Epithelial cell of esophagus (primary cell): ENCODE data around the gene FAM240B.

Experiments
- DNase-seq: peaks from one replicate; pipeline ENCODE4 v3.0.0; 2010; ENCODE audit warnings: low read depth
- H3K4me3 ChIP-seq: 2 replicates; pipeline ENCODE4 v1.5.1; 2011; ENCODE audit warnings: mild to moderate bottlenecking, low read length, control low read depth
- CTCF ChIP-seq: IDR thresholded peaks from 2 replicates; pipeline ENCODE4 v1.5.1; 2011; ENCODE audit warnings: low read depth, mild to moderate bottlenecking, low read length, control low read depth, inconsistent platforms; ENCODE audit not compliant: insufficient read depth; ENCODE audit errors: missing control alignments

The FAM240B gene

GRCh38 chr9:38683336-38683735 is 36.6 kb downstream of the FAM240B start:
- TF ChIP-seq CTCF, result no peak
- peak; percentile 10 for DNase-seq
- no peak overlapping the region for H3K4me3 ChIP-seq

DNA sequence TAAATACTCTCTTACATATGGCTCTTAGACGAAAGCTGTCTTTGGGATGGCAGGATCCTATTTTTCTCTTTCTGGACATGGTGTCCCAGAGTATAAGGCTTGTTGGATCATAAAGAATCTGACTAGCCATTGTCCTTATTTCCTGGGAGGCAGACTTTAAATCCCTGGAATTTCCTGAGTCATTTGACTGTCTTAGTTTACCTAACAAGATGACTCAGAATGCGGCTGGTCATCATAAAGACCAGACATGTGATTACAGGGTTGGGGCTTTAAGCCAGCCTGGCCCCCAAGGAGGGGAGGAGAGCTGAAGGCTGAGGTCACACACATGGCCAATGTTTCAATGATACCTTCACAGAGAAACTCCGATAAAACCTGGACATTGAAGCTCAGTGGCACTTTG is 37.2 kb downstream of the FAM240B start:
- DNase-seq, result peak; percentile 94
- TF ChIP-seq CTCF, result no peak
- no peak overlapping the region for H3K4me3 ChIP-seq

DNA sequence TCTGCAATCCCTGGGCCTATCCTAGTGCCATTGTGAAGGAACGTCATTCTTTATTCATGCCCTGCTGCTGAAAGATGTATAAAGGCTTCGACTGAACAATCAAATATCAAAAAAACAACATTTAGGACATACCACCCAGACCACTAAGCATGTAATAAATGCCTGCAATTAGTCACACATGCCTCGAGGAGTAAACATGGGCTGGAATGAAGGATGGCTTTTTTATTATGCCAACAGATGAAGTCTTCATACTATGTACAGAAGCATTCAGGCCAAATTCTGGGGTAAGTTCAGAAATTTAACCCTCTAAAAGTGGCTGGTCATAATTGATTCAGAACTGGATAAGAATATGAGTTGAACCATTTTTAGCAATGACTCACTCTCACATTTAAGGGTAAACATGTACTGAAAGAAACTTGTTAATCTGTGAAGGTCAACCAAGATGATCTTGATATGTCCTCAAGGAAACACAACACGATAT is 38.1 kb downstream of the FAM240B start:
- TF ChIP-seq CTCF, result no peak
- peak; percentile 74 for DNase-seq
- H3K4me3 ChIP-seq, result no peak overlapping the region

DNA sequence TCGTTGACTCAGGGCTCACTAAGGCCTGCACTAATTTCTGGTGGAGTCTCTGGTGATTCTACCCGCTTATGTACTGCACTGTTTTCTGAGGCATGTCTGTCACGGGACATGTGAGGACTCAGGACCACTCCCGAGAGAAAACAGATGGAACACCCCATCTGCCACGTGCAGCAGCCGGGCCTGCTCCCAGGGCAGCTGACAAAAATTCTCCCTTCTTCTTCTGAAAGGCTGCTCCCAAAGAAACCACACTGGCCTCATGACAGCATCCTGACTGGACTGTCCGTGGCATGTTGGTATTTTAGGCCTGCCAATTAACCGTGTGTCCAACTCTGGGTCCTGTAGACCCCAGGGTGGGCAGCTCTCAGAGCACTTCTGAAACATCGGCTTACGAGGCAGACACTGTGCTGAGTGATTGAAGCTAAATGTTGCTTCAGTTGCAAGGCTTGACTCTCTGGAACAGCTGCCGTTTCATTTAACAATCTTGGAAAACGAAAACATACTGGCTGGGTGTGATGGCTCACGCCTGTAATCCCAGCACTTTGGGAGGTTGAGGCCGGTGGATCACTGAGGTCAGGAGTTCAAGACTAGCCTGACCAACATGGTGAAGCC is 39.0 kb downstream of the FAM240B start:
- no peak for DNase-seq
- no peak for TF ChIP-seq CTCF
- no peak overlapping the region for H3K4me3 ChIP-seq

GRCh38 chr9:38677660-38678303 is 42.2 kb downstream of the FAM240B start:
- no peak for TF ChIP-seq CTCF
- no peak overlapping the region for H3K4me3 ChIP-seq
- no peak for DNase-seq

DNA sequence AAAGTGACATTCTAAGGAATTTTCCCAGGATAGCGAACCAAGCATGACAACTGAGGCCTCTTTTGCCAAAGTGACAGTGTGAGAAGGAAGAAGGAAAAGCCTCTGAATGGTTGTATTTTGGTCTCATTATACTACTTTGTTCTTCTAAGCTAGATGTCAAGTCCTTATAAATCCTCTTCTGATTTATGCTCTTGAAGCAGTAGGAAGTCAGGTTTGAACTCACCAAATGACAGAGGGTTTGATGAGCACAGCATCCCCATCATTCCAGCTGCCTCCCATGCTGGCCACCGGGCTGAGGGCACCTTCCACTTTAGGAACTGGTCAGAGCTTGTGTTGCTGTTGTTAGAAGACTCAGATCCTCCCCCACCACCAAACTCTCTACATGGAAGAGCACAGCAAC is 44.1 kb downstream of the FAM240B start:
- DNase-seq, result no peak
- TF ChIP-seq CTCF, result no peak
- no peak overlapping the region for H3K4me3 ChIP-seq

DNA sequence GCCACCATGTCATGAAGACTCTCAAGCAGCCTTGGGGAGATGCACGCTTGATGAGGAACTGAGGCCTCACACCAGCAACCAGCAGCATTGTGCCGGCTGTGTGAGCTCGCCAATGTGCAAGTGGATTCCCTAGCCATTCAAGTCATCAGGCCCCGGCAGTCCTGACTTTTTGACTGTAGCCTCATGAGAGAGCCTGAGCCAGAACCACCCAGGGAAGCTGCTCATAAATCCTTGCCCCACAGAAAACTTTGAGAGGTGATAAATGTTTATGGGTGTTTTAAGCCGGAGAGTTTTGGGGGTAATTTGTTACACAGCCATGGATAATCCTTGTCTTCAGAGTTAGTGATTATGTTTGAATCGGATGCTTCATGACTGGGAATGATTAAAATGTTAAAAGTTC is 44.7 kb downstream of the FAM240B start:
- no peak overlapping the region for H3K4me3 ChIP-seq
- no peak for TF ChIP-seq CTCF
- no peak for DNase-seq
